MM.1S (cell line): ENCODE measurements around the gene ISX.

Source experiments
- DNase-seq: peaks from one replicate; pipeline ENCODE4 v3.0.0-alpha.2; 2015
- H2AFZ ChIP-seq: fragments of 300-600 bp; sonication (generic); 2 replicates; pipeline ENCODE4 v1.6.0; 2016; ENCODE audit warnings: antibody characterized with exemption, low read length
- H3F3A ChIP-seq: fragments of 300-600 bp; sonication (generic); 2 replicates; pipeline ENCODE4 v1.6.1; 2016; ENCODE audit warnings: mild to moderate bottlenecking, antibody characterized with exemption, low read length, moderate library complexity, mixed read lengths; ENCODE audit not compliant: insufficient read depth
- H3K27ac ChIP-seq: fragments of 300-600 bp; sonication (generic); 2 replicates; pipeline ENCODE4 v1.5.1; 2016; ENCODE audit warnings: mild to moderate bottlenecking, low read length
- H3K27me3 ChIP-seq: fragments of 300-600 bp; sonication (generic); replicated peaks from 2 replicates; pipeline ENCODE4 v1.6.0; 2016; ENCODE audit warnings: low read length; ENCODE audit not compliant: insufficient read depth
- H3K36me3 ChIP-seq: fragments of 300-600 bp; sonication (generic); replicated peaks from 2 replicates; pipeline ENCODE4 v1.6.1; 2016; ENCODE audit warnings: mild to moderate bottlenecking, low read length, mixed read lengths; ENCODE audit not compliant: insufficient read depth
- H3K4me1 ChIP-seq: fragments of 300-600 bp; sonication (generic); 2 replicates; pipeline ENCODE4 v1.6.1; 2016; ENCODE audit warnings: low read length, mixed read lengths
- H3K4me2 ChIP-seq: fragments of 300-600 bp; sonication (generic); 2 replicates; pipeline ENCODE4 v1.6.0; 2016; ENCODE audit warnings: low read depth, low read length
- H3K4me3 ChIP-seq: fragments of 300-600 bp; sonication (generic); 2 replicates; pipeline ENCODE4 v1.5.1; 2016; ENCODE audit warnings: low read length, mixed read lengths
- H3K79me2 ChIP-seq: fragments of 300-600 bp; sonication (generic); 2 replicates; pipeline ENCODE4 v1.6.1; 2016; ENCODE audit warnings: mixed run types, low read length, mixed read lengths
- H3K9ac ChIP-seq: fragments of 300-600 bp; sonication (generic); 2 replicates; pipeline ENCODE4 v1.6.1; 2016; ENCODE audit warnings: low read length, mixed read lengths
- H3K9me2 ChIP-seq: fragments of 300-600 bp; sonication (generic); replicated peaks from 2 replicates; pipeline ENCODE4 v1.6.1; 2016; ENCODE audit warnings: mild to moderate bottlenecking, low read length, mixed read lengths; ENCODE audit not compliant: insufficient read depth
- H3K9me3 ChIP-seq: fragments of 300-600 bp; sonication (generic); replicated peaks from 2 replicates; pipeline ENCODE4 v1.6.1; 2016; ENCODE audit warnings: mild to moderate bottlenecking, low read length, mixed read lengths; ENCODE audit not compliant: insufficient read depth
- H4K20me1 ChIP-seq: fragments of 300-600 bp; sonication (generic); 2 replicates; pipeline ENCODE4 v1.6.1; 2016; ENCODE audit warnings: mild to moderate bottlenecking, low read length, moderate library complexity, mixed read lengths; ENCODE audit not compliant: insufficient read depth
- EZH2 ChIP-seq: fragments of 300-600 bp; sonication (generic); optimal IDR thresholded peaks from 2 replicates; pipeline ENCODE3; 2017; ENCODE audit warnings: low read depth, mild to moderate bottlenecking, antibody characterized with exemption, low read length, mixed read lengths
- EZH2phosphoT487 ChIP-seq: fragments of 300-600 bp; sonication (generic); IDR thresholded peaks from 2 replicates; pipeline ENCODE4 v1.6.1; 2018; ENCODE audit warnings: antibody characterized with exemption, low read length
- TF ChIP-seq, protein P1 (sequence below): fragments of 300-600 bp; sonication (generic); IDR thresholded peaks from 2 replicates; pipeline ENCODE4 v1.5.1; 2016; ENCODE audit warnings: antibody characterized with exemption, low read length, mixed read lengths

ISX gene

DNA sequence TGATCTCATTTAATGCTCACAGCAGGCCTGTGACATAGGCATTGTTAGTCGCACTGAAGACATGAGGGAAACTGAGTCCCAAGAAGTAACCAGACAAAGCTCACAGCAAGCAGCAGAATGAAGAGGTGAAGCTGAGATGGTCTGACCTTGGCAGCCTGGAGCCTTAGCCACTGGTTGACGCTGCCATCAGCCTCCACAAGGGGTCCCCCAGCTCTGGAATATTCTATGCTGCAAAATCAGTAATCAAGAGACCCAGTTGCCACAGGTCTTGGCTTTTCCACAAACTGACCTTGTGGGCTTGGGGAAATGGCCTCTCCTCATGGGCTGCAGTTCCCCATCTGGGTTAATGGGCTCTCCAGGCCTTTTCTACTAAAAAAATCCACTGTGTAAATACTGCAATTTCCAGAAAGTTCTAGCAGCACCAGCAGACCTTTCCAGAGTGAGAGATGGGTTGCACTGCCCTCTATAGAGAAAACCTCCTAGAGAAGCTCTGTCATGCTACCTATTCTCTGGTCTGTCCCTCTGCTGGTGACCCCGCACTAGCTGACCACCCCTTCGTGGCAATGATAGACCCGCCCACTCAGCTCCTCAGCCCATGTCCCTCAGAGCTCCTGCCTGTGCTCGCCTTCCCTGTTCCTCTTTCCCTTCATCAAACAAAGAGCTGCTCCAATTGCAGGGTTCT is 22.6 kb upstream of the ISX start:
- H3K9me3 ChIP-seq, result no peaks in the 10 kb centered on the region

DNA sequence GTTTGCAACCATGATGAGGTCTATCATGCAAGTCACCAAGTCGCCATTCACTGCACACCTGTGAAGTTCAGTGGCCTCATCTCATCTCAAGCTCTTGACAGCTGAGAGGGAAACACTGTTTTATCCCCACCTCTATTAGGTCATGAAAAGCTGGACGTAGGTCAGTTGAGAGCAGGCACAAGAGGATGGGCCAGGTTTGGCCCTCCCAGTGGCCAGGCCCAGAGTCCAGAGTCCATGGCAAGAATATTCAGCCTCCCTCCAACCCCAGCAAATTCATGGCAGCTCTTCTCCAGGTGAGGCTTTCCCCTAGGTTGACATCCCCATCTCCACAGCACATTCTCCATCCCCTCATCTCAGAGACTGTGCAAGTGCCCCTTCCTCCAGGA is 22.0 kb upstream of the ISX start:
- Histone ChIP-seq H3K79me2 (no peaks in the 10 kb centered on the region), H3K9me3 (no peaks in the 10 kb centered on the region), H3K4me1 (no peaks in the 10 kb centered on the region), H3K27ac (no peak overlapping the region), H3K9me2 (no peaks in the 10 kb centered on the region), H4K20me1 (no peaks in the 10 kb centered on the region), H3K4me2 (no peak overlapping the region), H3K9ac (no peak overlapping the region), H3F3A (no peaks in the 10 kb centered on the region), H3K27me3 (no peaks in the 10 kb centered on the region), H2AFZ (no peak overlapping the region), H3K4me3 (no peak overlapping the region), H3K36me3 (no peaks in the 10 kb centered on the region)
- no peak for TF ChIP-seq EZH2phosphoT487
- TF ChIP-seq, protein P1, sequence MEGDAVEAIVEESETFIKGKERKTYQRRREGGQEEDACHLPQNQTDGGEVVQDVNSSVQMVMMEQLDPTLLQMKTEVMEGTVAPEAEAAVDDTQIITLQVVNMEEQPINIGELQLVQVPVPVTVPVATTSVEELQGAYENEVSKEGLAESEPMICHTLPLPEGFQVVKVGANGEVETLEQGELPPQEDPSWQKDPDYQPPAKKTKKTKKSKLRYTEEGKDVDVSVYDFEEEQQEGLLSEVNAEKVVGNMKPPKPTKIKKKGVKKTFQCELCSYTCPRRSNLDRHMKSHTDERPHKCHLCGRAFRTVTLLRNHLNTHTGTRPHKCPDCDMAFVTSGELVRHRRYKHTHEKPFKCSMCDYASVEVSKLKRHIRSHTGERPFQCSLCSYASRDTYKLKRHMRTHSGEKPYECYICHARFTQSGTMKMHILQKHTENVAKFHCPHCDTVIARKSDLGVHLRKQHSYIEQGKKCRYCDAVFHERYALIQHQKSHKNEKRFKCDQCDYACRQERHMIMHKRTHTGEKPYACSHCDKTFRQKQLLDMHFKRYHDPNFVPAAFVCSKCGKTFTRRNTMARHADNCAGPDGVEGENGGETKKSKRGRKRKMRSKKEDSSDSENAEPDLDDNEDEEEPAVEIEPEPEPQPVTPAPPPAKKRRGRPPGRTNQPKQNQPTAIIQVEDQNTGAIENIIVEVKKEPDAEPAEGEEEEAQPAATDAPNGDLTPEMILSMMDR, result no peak
- TF ChIP-seq EZH2, result no peak
- no peak for DNase-seq

More for the DNA sequence above, 22.6 kb upstream of the ISX start:
- Histone ChIP-seq H3K4me3 (no peak overlapping the region), H3F3A (no peaks in the 10 kb centered on the region), H3K79me2 (no peaks in the 10 kb centered on the region), H3K4me2 (no peak overlapping the region), H3K9ac (no peak overlapping the region), H3K36me3 (no peaks in the 10 kb centered on the region), H4K20me1 (no peaks in the 10 kb centered on the region), H3K4me1 (no peaks in the 10 kb centered on the region), H3K27ac (no peak overlapping the region), H3K27me3 (no peaks in the 10 kb centered on the region), H2AFZ (no peak overlapping the region), H3K9me2 (no peaks in the 10 kb centered on the region)
- DNase-seq, result peak; percentile 20
- TF ChIP-seq EZH2 (no peak), EZH2phosphoT487 (no peak)
- TF ChIP-seq, protein P1, result peak; percentile 57

DNA sequence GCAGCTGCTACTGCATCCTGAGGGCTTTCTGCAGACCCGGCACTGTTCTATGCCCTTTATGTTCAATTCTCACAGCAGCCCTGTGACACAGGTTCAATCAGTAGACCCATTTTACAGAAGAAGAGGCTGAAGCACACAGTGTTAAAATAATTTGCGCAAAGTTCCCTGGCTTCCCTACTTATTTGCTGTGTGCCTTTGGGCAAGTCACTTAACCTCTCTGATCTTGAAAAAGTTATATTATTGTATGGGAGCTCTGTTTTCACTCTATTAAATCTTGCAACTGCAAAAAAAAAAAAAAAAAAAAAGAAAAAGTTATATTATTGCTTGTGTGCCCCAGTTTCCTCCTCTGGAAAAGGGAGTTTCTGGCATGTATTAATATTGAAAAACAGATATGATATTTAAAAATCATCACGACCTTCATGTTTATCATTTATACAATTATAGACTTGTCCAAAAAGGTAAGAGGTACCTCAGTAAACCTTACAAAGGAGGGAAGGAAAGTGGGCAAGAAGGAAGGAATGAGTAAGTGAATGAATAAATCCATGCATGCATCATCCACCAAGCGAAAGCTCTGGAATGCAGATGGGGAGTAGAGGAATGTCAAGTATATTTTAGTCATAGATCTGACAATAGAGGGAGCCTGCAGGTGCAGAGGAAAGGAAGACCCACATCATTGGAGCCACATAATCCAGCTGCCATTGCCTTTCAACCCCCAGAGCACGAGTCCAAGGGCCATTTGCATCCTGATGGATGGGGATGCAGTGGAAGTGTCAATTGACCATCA is 21.2 kb upstream of the ISX start:
- Histone ChIP-seq H3K9me3 (no peaks in the 10 kb centered on the region), H3K4me1 (no peaks in the 10 kb centered on the region), H3K27me3 (no peaks in the 10 kb centered on the region), H3K79me2 (no peaks in the 10 kb centered on the region), H2AFZ (no peak overlapping the region), H3F3A (no peaks in the 10 kb centered on the region), H3K9me2 (no peaks in the 10 kb centered on the region), H3K4me3 (no peak overlapping the region), H4K20me1 (no peaks in the 10 kb centered on the region), H3K36me3 (no peaks in the 10 kb centered on the region), H3K27ac (no peak overlapping the region), H3K9ac (no peak overlapping the region), H3K4me2 (no peak overlapping the region)
- TF ChIP-seq EZH2phosphoT487 (no peak), EZH2 (no peak)
- TF ChIP-seq, protein P1, result no peak
- DNase-seq, result no peak
